Ramos (cell line): ENCODE results near the gene CCDC126.
"Not testable (repeated sequence)": the region's sequence is repeated elsewhere in the genome, so short reads cannot be mapped to it uniquely, and the experiment has no call there.

Experiments
- in situ Hi-C: fragments of 300-500 bp; cut with MboI; formaldehyde crosslinking; loops from one replicate; pipeline ENCODE4 v1.14.3; 2022; ENCODE audit warnings: low sequenced_read_pairs; ENCODE audit not compliant: unreplicated experiment

CCDC126 gene

DNA sequence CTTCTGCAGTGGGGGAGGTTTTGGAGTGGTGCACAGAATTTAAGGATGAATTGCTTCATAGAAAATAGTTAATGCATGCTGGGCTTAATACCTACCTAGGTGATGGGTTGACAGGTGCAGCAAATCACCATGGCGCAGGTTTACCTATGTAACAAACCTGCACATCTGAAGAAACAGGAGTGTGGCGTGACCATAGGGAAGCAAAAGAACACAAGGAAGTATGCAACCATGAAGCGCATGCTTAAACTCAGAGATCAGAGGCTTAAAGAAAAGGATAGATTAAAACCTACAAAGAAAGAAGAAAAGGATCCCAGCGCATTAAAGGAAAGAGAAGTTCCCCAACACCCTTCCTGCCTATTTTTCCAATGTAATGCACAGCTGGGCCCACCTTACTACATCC lies 22.0 kb downstream of the CCDC126 start:
- in situ Hi-C loops: no loop called here

DNA sequence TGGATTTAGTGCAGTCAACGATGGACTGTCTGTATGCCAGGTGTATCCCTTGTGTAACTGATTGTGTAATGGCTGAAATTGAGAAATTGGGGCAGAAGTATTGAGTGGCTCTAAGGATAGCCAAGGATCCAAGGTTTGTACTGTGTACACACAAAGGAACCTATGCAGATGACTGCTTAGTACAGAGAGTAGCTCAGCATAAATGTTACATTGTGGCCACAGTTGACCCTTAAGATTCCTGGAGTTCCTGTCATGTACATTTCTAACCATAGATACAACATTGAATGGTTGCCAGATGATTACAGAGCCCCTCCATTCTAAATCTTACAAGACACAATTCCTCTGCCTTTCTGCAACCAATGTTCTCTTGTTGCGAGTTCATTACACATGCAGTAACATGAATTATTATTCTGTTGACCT lies 25.3 kb downstream of the CCDC126 start:
- in situ Hi-C loops: no loop called here

DNA sequence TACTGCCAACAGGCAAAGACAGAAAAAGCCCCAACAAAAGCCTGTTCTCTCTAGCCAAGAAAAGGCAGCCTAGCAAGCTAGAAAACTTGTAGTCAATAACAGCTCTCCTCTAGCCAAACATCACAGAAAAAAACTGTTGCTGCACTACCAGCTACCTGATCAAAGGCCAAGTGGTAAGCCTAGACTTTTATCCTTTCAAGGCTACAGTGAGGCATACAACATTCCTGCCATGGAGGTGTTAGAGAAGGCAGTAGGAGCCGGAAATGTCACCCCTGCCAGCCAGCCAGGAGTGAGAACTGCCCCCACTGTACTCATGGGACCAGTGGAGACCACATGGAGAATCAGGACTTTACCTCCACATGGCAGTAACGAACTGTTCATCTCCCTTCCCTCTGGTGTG lies 31.2 kb downstream of the CCDC126 start:
- in situ Hi-C loops: no loop called here

DNA sequence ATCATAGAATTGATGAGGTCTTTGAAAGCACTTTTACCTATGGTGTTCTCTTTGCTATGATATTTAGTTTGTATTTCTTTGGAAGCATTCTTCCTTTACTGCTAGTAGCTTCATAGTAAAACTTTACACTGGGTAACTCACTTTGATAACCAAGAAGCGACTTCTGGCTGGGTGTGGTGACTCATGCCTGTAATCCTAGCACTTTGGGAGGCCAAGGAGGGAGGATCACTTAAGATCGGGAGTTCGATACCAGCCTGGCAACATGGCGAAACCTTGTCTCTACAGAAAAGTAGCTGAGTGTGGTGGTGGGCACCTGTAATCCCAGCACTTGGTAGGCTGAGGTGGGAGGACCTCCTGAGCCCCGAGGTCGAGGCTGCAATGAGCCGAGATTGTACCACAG lies 36.2 kb downstream of the CCDC126 start:
- in situ Hi-C loops: no loop called here

DNA sequence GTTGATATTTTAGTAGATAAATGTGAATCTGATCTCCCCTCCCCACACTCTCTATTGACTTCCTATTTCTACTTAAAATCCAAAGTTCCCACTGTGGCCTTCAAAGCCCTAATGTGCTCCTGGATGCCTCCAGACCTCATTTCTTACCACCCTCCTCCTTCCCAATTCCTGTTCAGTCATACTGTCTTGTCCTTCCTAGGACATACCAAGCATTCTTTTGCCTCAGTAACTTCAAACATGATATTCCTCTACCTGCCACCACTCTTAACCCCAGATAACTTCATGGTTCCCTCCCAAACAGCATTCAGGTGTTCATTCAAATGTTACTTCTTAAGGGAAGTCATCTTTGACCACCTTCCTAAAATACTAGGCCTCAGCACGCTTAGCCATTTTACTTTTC lies 48.6 kb downstream of the CCDC126 start:
- in situ Hi-C loops: no loop called here

DNA sequence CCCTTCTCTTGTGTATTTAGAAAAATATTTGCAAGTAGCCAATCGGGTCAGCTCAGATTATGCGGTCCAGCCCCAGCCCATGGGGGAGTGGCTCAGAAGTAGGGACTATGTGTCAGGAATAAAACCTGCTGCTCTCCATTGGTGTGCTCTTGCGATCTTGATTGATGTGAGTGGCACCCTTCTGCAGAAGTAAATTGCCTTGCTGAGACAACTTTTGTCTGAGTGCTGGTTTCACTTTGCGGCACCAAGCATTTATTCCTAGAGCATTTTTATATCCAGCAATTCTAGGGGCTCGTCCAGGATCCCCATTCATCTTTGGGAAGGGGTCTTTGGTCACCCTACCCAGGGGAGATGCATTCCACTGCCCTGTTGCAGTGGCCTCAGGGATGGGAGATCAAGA lies 56.8 kb downstream of the CCDC126 start:
- in situ Hi-C loops: no loop called here

DNA sequence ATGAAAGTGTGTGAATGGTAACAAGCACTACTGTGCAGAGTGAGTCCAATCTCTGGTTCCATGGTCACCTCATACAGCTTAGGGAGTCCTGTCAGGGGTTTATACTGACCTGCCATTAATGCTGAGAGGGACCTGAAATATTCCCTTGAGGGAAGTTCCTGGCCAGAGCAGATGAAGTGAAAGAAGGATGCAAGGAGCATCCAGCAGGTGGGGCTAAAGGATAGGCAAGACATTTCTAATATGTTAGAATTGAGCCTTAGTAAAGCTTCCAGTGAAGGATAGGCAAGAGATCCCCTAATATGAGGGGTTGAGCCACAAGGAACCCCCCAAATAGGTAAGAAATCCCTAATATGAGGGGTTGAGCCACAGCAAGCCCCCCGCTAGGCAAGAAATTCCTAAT lies 57.3 kb downstream of the CCDC126 start:
- in situ Hi-C loops: no loop called here

DNA sequence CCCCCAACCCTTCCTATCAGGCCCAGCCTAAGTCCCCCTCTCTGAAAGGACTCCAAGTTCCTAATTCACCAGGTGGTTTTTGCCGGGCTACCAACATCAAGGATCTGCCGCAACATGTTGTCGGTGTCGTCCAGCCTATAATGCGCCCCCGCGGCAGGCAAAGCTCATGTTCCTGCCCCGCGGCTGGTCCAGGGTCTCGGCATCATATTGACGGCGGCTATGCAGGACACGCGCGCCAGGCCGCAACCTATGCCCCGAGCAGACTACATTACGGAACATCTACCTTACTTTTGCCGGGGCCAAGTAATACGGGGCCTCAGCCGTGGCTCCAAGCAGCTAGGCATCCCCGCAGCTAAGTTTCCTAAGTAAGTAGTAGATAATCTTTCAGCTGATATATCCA lies 58.3 kb downstream of the CCDC126 start:
- in situ Hi-C loops: no loop called here

DNA sequence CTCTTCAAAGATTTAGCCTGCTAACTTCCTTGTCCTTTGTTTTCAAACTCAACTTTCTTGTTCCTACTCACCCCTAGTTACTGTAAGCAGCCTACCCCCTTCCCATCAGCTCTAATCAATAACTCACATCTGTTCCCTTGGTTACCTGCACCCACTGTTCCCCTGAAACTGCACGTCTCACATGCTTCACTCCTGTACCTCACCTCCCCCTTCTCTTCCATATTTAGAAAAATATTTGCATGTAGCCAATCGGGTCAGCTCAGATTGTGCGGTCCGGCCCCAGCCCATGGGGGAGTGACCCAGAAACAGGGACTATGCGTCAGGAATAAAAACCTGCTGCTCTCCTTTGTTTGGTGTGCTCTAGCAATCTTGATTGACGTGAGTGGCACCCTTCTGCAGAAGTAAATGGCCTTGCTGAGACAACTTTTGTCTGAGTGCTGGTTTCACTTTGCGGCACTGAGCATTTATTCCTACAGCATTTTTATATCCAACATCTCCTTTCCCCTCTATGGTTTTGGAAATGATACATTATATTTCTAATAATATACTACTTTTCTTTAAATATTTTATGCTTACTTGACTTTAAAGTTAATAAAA lies 61.7 kb downstream of the CCDC126 start:
- in situ Hi-C loops: no loop called here

DNA sequence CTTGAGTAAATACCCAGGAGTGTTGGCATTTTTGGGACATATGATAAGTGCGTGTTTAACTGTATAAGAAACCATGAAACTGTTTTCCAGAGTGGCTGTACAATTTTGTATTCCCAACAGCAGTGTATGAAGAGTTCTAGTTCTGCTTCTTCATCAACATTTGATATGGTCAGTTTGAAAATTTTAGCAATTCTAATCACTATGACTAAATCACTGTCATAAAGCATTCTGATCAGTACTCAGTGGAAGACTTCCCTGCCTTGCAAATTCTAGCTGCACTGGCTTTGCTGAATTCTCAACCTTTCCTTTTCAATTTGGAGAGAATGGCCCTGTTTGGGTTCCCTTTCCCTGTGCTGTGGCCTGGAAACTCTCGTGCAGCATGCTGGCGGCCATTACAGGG lies 64.2 kb downstream of the CCDC126 start:
- in situ Hi-C loops: no loop called here

DNA sequence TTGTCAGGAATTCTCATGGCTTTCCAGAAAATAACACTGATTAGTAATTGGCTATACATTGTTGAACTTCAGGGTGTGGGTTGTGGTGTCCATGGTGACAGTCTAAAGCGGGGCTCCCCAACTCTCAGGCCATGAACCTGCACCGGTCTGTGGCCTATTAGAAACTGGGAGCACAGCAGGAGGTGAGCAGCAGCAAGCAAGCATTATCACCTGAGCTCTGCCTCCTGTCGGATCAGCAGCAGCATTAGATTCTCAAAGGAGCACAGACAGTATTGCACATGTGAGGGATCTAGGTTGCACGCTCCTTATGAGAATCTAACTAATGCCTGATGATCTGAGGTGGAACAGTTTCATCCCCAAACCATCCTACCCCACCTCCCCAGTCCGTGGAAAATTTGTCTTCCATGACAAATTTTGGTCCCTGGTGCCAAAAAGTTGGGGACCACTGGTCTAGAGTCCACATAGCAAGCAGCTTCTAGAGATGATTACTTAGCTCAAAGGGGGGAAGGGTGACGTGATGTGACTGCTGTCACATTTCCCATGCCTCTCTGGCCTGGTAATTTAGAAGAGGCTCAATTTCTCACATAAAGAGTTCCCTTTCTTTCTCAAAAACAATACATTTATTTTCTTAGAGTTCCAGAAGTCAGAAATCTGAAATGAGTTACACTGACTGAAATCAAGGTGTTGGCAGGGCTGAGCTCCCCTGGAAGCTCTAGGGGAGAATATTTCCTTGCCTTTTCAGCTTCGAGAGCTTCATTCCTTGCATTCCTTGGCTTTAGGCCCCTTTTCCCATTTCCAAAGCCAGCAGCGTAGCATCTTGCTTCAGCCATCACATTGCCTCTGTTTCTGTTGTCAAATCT lies 65.2 kb downstream of the CCDC126 start:
- in situ Hi-C loops: no loop called here

DNA sequence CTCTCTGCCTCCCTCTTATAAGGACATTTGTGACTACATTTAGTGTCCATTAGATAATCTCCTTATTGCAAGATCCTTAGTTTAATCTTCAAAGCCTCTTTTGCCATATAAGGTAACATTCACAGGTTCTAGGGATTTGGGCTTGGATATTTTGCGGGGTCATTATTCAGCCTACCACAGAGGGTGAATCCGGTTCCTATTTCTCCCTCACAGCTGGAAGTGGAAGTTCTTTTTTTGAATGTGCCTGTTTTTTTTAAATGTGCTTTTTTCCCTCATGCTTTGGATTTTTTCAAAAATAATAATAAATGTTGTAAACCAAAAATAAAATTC lies 65.8 kb downstream of the CCDC126 start:
- in situ Hi-C loops: no loop called here

DNA sequence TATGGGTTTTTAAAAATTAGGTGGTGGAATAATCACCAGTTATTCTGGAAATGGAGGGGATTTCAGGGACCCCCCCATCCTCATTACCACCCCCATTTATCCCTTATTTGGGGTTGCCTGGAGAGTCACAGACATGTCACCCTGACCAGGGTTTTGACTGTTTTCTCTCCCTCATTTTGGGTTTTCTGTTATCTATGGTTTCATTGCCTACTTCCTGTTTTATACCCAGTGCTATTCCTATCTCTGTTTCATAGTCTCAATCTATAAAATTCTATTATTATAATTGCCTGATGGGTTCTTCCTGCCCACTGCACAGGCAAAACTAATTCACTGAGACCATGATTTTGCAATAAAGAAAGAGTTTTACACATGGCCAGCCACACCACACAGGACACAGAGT lies 66.9 kb downstream of the CCDC126 start:
- in situ Hi-C loops: no loop called here

DNA sequence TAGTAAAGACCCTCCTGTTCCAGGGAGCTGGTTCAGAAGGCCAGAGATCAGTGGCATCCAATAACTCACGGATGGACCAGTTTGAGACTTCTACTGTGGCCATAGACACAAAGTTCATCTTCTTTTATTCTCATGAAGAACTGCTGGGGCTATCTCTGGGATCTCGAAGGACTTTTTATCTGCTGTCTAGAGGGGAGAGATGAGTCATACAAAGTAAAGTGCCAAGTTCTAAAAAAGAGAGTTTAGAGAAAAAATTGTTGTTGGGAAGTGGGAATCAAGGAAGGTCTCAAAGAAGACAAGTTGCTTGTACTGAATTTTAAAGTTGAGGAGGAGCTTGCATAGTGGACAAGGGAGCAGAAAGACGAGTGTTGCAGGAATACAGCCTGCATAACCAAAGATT lies 74.9 kb downstream of the CCDC126 start:
- in situ Hi-C loops: no loop called here

DNA sequence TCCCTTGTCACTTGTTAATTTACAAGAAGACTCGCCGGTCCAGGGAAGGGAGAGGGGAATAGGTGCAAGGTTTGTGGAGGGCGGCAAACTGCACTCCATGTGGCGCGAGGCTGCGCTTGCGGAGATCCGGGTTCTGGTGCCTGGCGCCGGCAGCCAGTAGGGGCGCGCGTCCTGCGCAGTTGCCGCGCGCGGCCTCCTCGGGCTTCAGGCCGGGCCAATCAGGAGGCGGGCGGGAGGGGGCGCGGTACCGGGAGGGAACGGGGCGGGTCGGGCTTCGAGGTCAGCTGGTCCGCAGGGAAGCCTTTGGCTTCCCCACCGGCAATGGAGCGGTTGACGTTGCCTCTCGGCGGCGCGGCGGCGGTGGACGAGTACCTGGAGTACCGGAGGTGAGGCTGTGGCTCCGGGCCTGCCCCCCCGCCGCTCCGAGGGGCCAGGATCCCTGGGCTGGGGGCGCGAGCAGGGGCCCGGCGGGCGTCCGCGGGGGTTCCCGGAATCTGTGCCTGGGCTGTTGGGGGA lies 82.8 kb downstream of the CCDC126 start, which contains the start of gene FAM221A:
TSS of gene FAM221A (plus strand) at position 302 of the 516 bp plus-strand sequence. CDS start at position 322, 20 bp downstream.
- in situ Hi-C loops: no loop called here

DNA sequence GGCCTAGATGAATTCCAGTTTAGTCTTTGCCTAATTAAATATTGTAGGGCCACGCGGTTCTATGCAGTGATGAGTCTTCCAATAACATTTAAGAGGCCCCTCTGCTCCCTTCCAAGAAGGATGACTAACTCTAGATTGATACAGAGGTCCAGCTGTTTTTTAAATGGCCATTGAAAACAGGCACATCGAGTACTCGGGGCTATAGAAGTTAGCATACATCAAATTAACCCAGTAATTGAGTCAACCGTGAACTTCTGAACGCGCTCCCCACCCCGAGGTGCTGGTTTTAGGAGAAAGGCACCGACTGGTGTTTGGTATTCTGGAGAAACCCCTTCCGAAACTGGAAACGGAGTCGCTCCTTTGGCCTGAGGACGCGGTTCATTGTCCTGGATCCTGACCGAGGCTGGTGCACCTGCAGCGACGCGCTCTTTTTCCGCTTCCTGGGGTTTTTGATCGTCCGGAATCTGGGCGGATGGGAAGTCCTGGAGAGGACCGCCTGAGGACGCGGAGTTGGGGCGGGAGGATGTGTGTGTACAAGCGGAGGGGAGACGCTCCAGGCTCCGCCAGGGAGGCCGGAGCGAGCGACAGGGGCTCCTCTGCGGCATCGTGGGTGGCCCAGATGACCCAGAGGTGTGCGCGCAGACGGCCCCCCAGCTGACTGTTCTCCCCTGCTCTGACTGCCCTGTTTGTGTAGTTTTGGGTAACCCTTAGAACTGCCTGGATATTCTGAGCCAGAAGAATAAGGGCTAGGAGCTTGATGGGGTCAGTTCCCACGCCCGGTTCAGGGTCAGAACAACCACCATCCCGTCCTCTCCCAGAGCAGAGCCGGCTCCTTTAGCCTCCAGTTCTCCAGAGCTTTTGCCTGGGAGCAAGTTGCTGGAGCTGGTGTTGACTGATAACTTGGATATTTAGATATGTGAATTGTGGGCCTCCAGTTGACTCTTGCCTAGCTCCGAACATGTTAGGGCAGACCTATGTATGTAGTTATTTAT lies 83.5 kb downstream of the CCDC126 start:
- in situ Hi-C loops: no loop called here

DNA sequence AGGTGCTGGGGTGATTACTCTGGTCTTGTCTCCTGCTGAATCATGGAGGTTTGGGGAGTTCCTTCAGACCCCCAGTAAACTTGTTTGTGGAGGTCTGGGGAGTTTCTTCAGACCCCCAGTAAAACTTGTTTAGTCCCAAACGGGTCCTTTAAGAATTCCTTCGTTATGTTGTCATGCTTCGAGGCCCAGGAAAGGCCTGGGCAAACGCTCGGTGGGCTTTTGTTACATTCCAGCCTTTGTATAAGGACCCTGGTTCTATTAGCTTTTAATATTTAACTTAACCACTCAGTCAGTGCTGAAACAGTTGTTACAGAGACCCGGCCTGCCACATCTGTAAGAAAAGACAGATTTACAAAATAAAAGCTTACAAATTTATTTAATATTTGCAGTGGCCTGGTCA lies 86.9 kb downstream of the CCDC126 start:
- in situ Hi-C loops: not testable (repeated sequence)

DNA sequence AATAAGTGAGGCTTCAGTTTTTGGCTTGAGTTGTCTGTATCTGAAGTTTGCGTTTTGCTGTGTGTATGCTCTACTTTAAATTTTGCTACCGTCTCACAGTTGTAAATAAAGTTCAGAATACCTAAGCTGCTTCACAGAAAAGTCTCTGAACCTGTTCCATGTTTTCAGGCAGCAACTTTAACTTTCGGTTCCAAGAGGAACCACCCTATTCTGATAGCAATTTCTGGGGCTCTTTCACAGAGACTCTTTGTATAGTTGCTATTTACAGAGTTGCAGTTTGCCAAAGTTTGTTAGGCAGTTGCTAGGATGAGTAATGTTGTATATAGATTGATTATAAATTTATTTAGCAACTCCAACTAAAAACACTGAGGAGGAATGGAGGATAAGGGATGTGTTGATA lies 88.5 kb downstream of the CCDC126 start:
- in situ Hi-C loops: no loop called here

DNA sequence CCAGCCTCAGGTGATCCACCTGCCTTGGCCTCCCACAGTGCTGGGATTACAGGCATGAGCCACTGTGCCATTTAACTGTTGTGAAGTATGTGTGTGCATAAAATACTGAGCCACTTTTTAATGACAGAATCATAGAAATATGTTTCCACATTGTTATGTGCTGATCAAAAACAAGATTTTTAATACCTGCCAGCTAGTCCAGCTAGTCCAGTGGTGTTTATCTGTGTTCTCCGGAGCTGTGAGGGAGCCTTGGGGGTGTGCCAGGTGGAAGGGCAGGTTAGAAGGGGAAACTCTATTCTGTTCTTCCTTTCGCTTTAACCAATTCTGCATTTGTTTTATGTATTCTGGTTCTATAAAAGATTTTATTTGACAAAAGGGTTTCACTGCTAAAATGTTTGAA lies 89.8 kb downstream of the CCDC126 start:
- in situ Hi-C loops: no loop called here

DNA sequence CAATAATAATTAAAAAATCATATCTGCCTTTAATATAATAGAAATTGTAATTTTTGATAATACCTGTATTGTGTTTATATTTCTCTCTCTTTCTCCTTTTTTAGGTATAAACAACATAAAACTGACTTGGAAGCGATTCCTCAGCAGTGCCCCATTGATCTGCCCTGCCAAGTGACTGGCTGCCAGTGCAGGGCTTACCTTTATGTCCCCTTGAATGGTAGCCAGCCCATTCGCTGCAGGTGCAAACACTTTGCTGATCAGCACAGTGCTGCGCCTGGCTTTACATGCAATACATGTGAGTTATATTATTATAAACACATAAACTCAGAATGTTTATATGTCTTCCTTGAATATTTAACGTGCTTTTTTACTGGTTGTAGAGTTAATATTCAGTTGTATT lies 92.0 kb downstream of the CCDC126 start:
- in situ Hi-C loops: no loop called here

DNA sequence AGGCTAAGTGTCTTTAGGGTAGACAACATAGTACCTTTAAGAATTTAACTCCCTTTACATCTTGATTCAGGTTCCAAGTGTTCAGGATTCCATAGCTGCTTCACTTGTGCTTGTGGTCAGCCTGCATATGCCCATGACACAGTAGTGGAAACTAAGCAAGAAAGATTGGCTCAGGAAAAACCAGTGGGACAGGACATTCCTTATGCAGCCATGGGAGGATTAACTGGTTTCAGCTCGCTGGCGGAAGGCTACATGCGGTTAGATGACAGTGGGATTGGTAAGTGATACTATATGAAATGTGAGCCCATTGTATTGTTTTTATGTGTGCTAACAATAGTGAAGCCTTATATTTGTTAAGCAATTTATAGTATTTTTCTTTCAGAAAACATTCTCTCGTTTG lies 94.1 kb downstream of the CCDC126 start:
- in situ Hi-C loops: loop anchor here (10.0 kb wide), 1 partner anchor 117 kb away; no protein-coding TSS in a partner anchor
